Ovary (tissue), 9 donors: Measurements from ENCODE around the gene LRRC49. TPM values are rescaled to one million over a fixed set of nuclear protein-coding genes. Genes with fewer than 3 reads are reported as not detected.

Experiments used
- DNase-seq, 5 donors: peaks; one replicate each; pipeline ENCODE4 v3.0.0-alpha.2; 2019 to 2020
- H3K27ac ChIP-seq, 2 donors: fragments of 200-600 bp; one replicate each; pipeline versions ENCODE4 v1.5.1 to v1.8.0; 2019 to 2022
- H3K27me3 ChIP-seq: fragments of 200-600 bp; one replicate; pipeline ENCODE4 v1.8.0; 2022
- H3K36me3 ChIP-seq: fragments of 200-600 bp; sonication (generic); one replicate; pipeline ENCODE4 v1.5.1; 2019
- H3K4me1 ChIP-seq: one replicate; pipeline ENCODE4 v1.8.1; 2013; ENCODE audit warnings: mild to moderate bottlenecking, moderate library complexity; ENCODE audit not compliant: insufficient read depth
- H3K4me3 ChIP-seq: fragments of 200-600 bp; sonication (generic); one replicate; pipeline ENCODE4 v1.5.1; 2017
- H3K9me3 ChIP-seq, 2 donors: fragments of 200-600 bp in 1 of 2; sonication (generic) in 1 of 2; one replicate each; pipeline versions ENCODE4 v1.5.1 to v1.8.1; 2013 to 2019; ENCODE audit warnings: mild to moderate bottlenecking in 1 of 2, moderate library complexity in 1 of 2
- CTCF ChIP-seq, 3 donors: fragments of 450-650 bp in 2 of 3; fragments of 200-600 bp in 1 of 3; IDR thresholded peaks; one replicate each; pipeline versions ENCODE4 v1.5.1 to v1.8.0; 2016 to 2022; ENCODE audit warnings: antibody characterized with exemption in 3 of 3, mild to moderate bottlenecking in 1 of 3
- EP300 ChIP-seq: sonication (generic); formaldehyde crosslinking; IDR thresholded peaks from one replicate; pipeline ENCODE4 v1.6.1; 2017; ENCODE audit warnings: antibody characterized with exemption
- POLR2A ChIP-seq: fragments of 450-650 bp; IDR thresholded peaks from one replicate; pipeline ENCODE4 v1.6.1; 2017; ENCODE audit warnings: antibody characterized with exemption, mild to moderate bottlenecking, moderate library complexity
- WGBS, 3 donors: extraction: QIAGEN DNeasy Blood & Tissue Kit in 1 of 3; methylation state at CpG; one replicate each; pipeline versions ENCODE4 v1.1.5 to v1.1.7; 2013 to 2017; 5-methylcytosine and 5-hydroxymethylcytosine counted together
- intact Hi-C, 4 donors: fragments of 100-400 bp; cut with DNase I; formaldehyde crosslinking; loops; one replicate each; pipeline versions ENCODE4 v1.11.0 to v1.15.1; 2022 to 2023
- polyA plus RNA-seq, 2 donors: library from polyadenylated mRNA; stranded (reverse); fragments of 200-250 nt in 1 of 2; fragments of 350-450 nt in 1 of 2; fragmentation: Illumina TruSeq in 1 of 2; extraction: RNeasy Lipid Tissue Mini Kit (QIAGEN cat#74804) in 1 of 2; gene quantifications; one replicate each; pipeline ENCODE4 v1.2.3, GENCODE V29; 2013 to 2014
- total RNA-seq, 7 donors: library from RNA; depleted of rRNA in 2 of 7; stranded (reverse); fragments of >200 nt in 2 of 7; fragmentation: NEBNext Ultra II Directional in 3 of 7; extraction: Animal tissue kit (Norgen Biotek cat#: 25700) in 3 of 7; gene quantifications; one replicate each; pipeline versions ENCODE4 v1.1.0 to v1.2.4, GENCODE V29; 2016 to 2023
- donor health status: DM: no; HTN: no; CAD: no; lungs with moderate emphysema.
- donor health status: DM: no; HTN: no; CAD: no.
- donor health status: Bipolar disorder and iron deficiency.
- donor health status: DM: yes; HTN: yes; CAD: no.
- donor health status: DM: no; HTN: no; CAD: no.
- donor health status: DM: yes; HTN: yes; CAD: no.

Gene LRRC49
- total and polyA plus RNA-seq, 9 donors = 11.9 to 34.6 (median 16.1) TPM

- Histone ChIP-seq H3K27ac (no peak overlapping the region), H3K36me3 (no peaks in the 10 kb centered on the region), H3K4me3 (no peak overlapping the region), H3K9me3 (peaks cover 0 to 3% of the 10 kb centered on the region in 2 donors), H3K27me3 (no peaks in the 10 kb centered on the region), H3K4me1 (no peaks in the 10 kb centered on the region)
- intact Hi-C loops = no loop called here
- no peak for TF ChIP-seq EP300
- no peak for TF ChIP-seq CTCF (IDR thresholded peaks at IDR 0.05)
- TF ChIP-seq POLR2A = no peak
- no peak for DNase-seq
These were observed 163.5 kb downstream of the LRRC49 start for GRCh38 chr15:71056111-71056510.

GRCh38 chr15:71057143-71057542 lies 164.5 kb downstream of the LRRC49 start:
- TF ChIP-seq EP300 (no peak), POLR2A (no peak), CTCF (IDR thresholded peaks at IDR 0.05) (no peak)
- peaks cover 0 to 3% of the 10 kb centered on the region in 2 donors for H3K9me3 ChIP-seq
- H3K4me1 ChIP-seq = no peaks in the 10 kb centered on the region
- H3K36me3 ChIP-seq = no peaks in the 10 kb centered on the region
- H3K4me3 ChIP-seq = no peak overlapping the region
- intact Hi-C loops = no loop called here
- no peak for DNase-seq
- H3K27me3 ChIP-seq = no peaks in the 10 kb centered on the region
- H3K27ac ChIP-seq = no peak overlapping the region

GRCh38 chr15:71057581-71057980 lies 165.0 kb downstream of the LRRC49 start:
- intact Hi-C loops = no loop called here
- DNase-seq = no peak
- no peaks in the 10 kb centered on the region for H3K36me3 ChIP-seq
- TF ChIP-seq CTCF (IDR thresholded peaks at IDR 0.05) (no peak), EP300 (no peak), POLR2A (no peak)
- no peak overlapping the region for H3K4me3 ChIP-seq
- no peak overlapping the region for H3K27ac ChIP-seq
- H3K27me3 ChIP-seq = no peaks in the 10 kb centered on the region
- H3K9me3 ChIP-seq = peaks cover 0 to 3% of the 10 kb centered on the region in 2 donors
- WGBS, 3 donors = 93 to 97% (median 96%) methylated on average over 3 of the region's 3 CpGs
- no peaks in the 10 kb centered on the region for H3K4me1 ChIP-seq

GRCh38 chr15:71060983-71061382 lies 168.4 kb downstream of the LRRC49 start:
- Histone ChIP-seq H3K4me1 (no peaks in the 10 kb centered on the region), H3K36me3 (no peaks in the 10 kb centered on the region), H3K4me3 (no peak overlapping the region), H3K27me3 (no peaks in the 10 kb centered on the region), H3K9me3 (peaks cover 0 to 3% of the 10 kb centered on the region in 2 donors), H3K27ac (no peak overlapping the region)
- TF ChIP-seq EP300 (no peak), POLR2A (no peak), CTCF (IDR thresholded peaks at IDR 0.05) (no peak)
- no peak for DNase-seq
- intact Hi-C loops = no loop called here
- WGBS, 3 donors = 86 to 94% (median 94%) methylated on average over 1 of the region's 1 CpG

- H3K4me1 ChIP-seq = no peaks in the 10 kb centered on the region
- no peak overlapping the region for H3K4me3 ChIP-seq
- H3K9me3 ChIP-seq = no peaks in the 10 kb centered on the region
- intact Hi-C loops = no loop called here
- 85 to 93% (median 93%) methylated on average over 5 of the region's 5 CpGs for WGBS, 3 donors
- H3K27ac ChIP-seq = no peak overlapping the region
- no peak for DNase-seq
- H3K36me3 ChIP-seq = no peaks in the 10 kb centered on the region
- H3K27me3 ChIP-seq = no peaks in the 10 kb centered on the region
- TF ChIP-seq EP300 = no peak
- no peak for TF ChIP-seq POLR2A
- TF ChIP-seq CTCF (IDR thresholded peaks at IDR 0.05) = no peak
These were observed 174.4 kb downstream of the LRRC49 start for GRCh38 chr15:71066983-71067382.
